HepG2 (cell line): ENCODE data around the gene SLC17A5. TPM values are rescaled to one million over a fixed set of nuclear protein-coding genes. Genes with fewer than 3 reads are reported as not detected.

Experiments
- BRD4 ChIP-seq: sonication (generic); formaldehyde crosslinking; IDR thresholded peaks from 2 replicates; pipeline ENCODE4 v1.4.0; 2020; ENCODE audit warnings: missing genetic modification reagents
- CC2D1A ChIP-seq: sonication (generic); formaldehyde crosslinking; IDR thresholded peaks from 2 replicates; pipeline ENCODE4 v1.8.1; 2023; ENCODE audit warnings: mild to moderate bottlenecking, missing genetic modification reagents
- CHCHD3 ChIP-seq: sonication (generic); formaldehyde crosslinking; IDR thresholded peaks from 2 replicates; pipeline ENCODE4 v1.8.0; 2022; ENCODE audit warnings: mild to moderate bottlenecking, missing genetic modification reagents, moderate library complexity
- CHD4 ChIP-seq: fragments of 200-600 bp; sonication (generic); IDR thresholded peaks from 2 replicates; pipeline ENCODE4 v1.7.0; 2017; ENCODE audit warnings: mild to moderate bottlenecking, low read length, borderline replicate concordance
- GATA4 ChIP-seq: sonication (generic); IDR thresholded peaks from 2 replicates; pipeline ENCODE4 v1.6.1; 2016; ENCODE audit warnings: antibody characterized with exemption, low read depth, borderline replicate concordance
- HIVEP1 ChIP-seq: sonication (generic); formaldehyde crosslinking; IDR thresholded peaks from 2 replicates; pipeline ENCODE4 v1.4.0; 2020; ENCODE audit warnings: mild to moderate bottlenecking, missing genetic modification reagents
- KLF12 ChIP-seq: sonication (generic); formaldehyde crosslinking; IDR thresholded peaks from 2 replicates; pipeline ENCODE4 v1.4.0; 2020; ENCODE audit warnings: missing genetic modification reagents, borderline replicate concordance
- MIER3 ChIP-seq: IDR thresholded peaks from 2 replicates; pipeline ENCODE4 v1.6.1; 2016; ENCODE audit warnings: missing compliant biosample characterization, borderline replicate concordance
- MXD4 ChIP-seq: IDR thresholded peaks from 2 replicates; pipeline ENCODE4 v1.6.1; 2016; ENCODE audit warnings: mild to moderate bottlenecking, missing biosample characterization, missing genetic modification reagents
- MYNN ChIP-seq: sonication (generic); formaldehyde crosslinking; IDR thresholded peaks from 2 replicates; pipeline ENCODE4 v1.4.0; 2020; ENCODE audit warnings: mild to moderate bottlenecking, low read depth, missing genetic modification reagents
- NCOR1 ChIP-seq: fragments of 200-600 bp; sonication (generic); IDR thresholded peaks from 2 replicates; pipeline ENCODE4 v1.7.0; 2017; ENCODE audit warnings: antibody characterized with exemption, low read length, borderline replicate concordance
- NFYC ChIP-seq: IDR thresholded peaks from 2 replicates; pipeline ENCODE4 v1.6.1; 2016; ENCODE audit warnings: missing genetic modification reagents, missing compliant biosample characterization
- PCBP1 ChIP-seq: fragments of 200-400 bp; formaldehyde crosslinking; IDR thresholded peaks from 2 replicates; pipeline ENCODE4 v1.6.1; 2017; ENCODE audit warnings: mild to moderate bottlenecking, low read depth, low read length, borderline replicate concordance
- PHF21A ChIP-seq: sonication (generic); formaldehyde crosslinking; IDR thresholded peaks from 2 replicates; pipeline ENCODE4 v1.5.0; 2020; ENCODE audit warnings: mild to moderate bottlenecking, missing genetic modification reagents
- SIX1 ChIP-seq: sonication (generic); formaldehyde crosslinking; IDR thresholded peaks from 2 replicates; pipeline ENCODE4 v1.4.0; 2020; ENCODE audit warnings: missing genetic modification reagents, borderline replicate concordance
- TAF1 ChIP-seq: sonication (generic); formaldehyde crosslinking; IDR thresholded peaks from 2 replicates; pipeline ENCODE4 v1.4.0; 2020; ENCODE audit warnings: missing genetic modification reagents
- ZBTB1 ChIP-seq: sonication (generic); formaldehyde crosslinking; IDR thresholded peaks from 2 replicates; pipeline ENCODE4 v1.4.0; 2020; ENCODE audit warnings: missing genetic modification reagents, borderline replicate concordance
- ZNF264 ChIP-seq: sonication (generic); formaldehyde crosslinking; IDR thresholded peaks from 2 replicates; pipeline ENCODE4 v1.4.0; 2020; ENCODE audit warnings: missing genetic modification reagents
- ZNF629 ChIP-seq: sonication (generic); formaldehyde crosslinking; conservative IDR thresholded peaks from 2 replicates; pipeline ENCODE4 v1.5.0; 2020; ENCODE audit warnings: missing genetic modification reagents
- ZNF773 ChIP-seq: sonication (generic); formaldehyde crosslinking; IDR thresholded peaks from 2 replicates; pipeline ENCODE4 v1.4.0; 2020; ENCODE audit warnings: missing genetic modification reagents, borderline replicate concordance
- ZSCAN20 ChIP-seq: sonication (generic); formaldehyde crosslinking; IDR thresholded peaks from 2 replicates; pipeline ENCODE4 v1.4.0; 2020; ENCODE audit warnings: missing genetic modification reagents, mild to moderate bottlenecking, borderline replicate concordance
- polyA plus RNA-seq, 8 experiments: library from polyadenylated mRNA; depleted of rRNA in 3 of 8; stranded (reverse) in 7 of 8; unstranded in 1 of 8; fragments of >200 nt; fragmentation: Illumina TruSeq in 4 of 8; extraction: Trizol in 4 of 8; gene quantifications; 2 replicates each; pipeline versions ENCODE4 v1.2.1 to v1.2.3, GENCODE V29; 2011 to 2016; ENCODE audit warnings: low read depth in 4 of 8, missing spikeins in 1 of 8, mixed read lengths in 1 of 8; ENCODE audit not compliant: insufficient read depth in 1 of 8
- total RNA-seq, 5 experiments: library from RNA; depleted of rRNA; stranded (reverse); fragments of >200 nt; fragmentation: Illumina TruSeq; extraction: Trizol; gene quantifications; 2 replicates each; pipeline ENCODE4 v1.2.3, GENCODE V29; 2016; ENCODE audit warnings: low read depth in 1 of 5
- TF ChIP-seq, protein P1 (sequence below): conservative IDR thresholded peaks from 2 replicates; pipeline ENCODE4 v1.6.1; 2018; ENCODE audit warnings: missing genetic modification reagents
- TF ChIP-seq, protein P2 (sequence below): sonication (generic); formaldehyde crosslinking; IDR thresholded peaks from 2 replicates; pipeline ENCODE4 v1.4.0; 2020; ENCODE audit warnings: missing genetic modification reagents
- TF ChIP-seq, protein P3 (sequence below): sonication (generic); formaldehyde crosslinking; IDR thresholded peaks from 2 replicates; pipeline ENCODE4 v1.4.0; 2020; ENCODE audit warnings: missing genetic modification reagents
- TF ChIP-seq, protein P4 (sequence below): sonication (generic); formaldehyde crosslinking; IDR thresholded peaks from 2 replicates; pipeline ENCODE4 v1.5.0; 2020; ENCODE audit warnings: mild to moderate bottlenecking, missing genetic modification reagents
- TF ChIP-seq, protein P5 (sequence below): IDR thresholded peaks from 2 replicates; pipeline ENCODE4 v1.6.1; 2016; ENCODE audit warnings: low read depth, borderline replicate concordance

Gene SLC17A5
- total and polyA plus RNA-seq, 2 of the 13 experiments (the other 11 are each of a cell fraction or from before 2014, with no cell fraction given) = 18.3 to 20.5 TPM

DNA sequence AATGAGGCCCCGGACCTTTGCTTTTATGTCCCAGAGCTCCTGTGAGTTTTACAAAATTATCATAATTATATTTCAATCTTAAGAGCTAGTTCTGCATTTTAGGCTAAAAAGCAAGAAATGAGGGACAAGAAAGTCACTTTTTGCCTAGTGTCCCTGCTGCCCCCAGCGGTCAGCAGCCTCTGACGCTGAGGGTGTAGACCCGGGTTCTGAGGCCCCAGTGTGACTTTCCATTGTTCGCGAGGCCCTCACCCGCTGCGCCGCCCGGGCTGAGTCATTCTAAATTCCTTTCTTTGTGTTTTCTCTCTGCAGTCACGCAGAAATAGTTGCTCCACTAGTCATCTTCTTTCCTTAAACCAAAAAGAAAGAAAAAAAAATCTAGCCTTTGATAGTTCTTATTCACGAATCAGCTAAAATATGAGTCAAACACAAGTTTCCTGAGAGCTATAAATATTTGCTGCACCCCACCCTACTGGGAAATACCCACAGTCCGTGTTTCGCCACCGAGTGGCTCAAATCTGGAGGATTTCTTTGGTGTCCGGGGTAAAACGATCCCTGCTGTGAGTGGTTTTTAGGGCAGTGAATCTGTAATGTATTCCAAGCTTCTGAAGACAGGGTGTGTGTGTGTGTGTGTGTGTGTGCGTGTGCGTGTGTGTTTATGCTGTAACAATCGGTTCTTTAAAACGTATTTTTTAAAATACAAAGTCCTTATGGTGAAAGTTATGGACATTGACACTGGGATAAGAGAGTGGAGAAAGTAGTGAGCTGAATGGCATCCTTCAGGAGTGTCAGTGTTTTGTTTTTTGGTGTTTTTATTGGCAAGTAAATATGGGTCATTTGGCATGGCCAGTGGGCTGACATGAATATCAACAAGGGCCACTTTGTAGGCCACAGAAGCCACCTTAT is 73.3 kb downstream of the SLC17A5 start (continued):
- TF ChIP-seq, protein P1, sequence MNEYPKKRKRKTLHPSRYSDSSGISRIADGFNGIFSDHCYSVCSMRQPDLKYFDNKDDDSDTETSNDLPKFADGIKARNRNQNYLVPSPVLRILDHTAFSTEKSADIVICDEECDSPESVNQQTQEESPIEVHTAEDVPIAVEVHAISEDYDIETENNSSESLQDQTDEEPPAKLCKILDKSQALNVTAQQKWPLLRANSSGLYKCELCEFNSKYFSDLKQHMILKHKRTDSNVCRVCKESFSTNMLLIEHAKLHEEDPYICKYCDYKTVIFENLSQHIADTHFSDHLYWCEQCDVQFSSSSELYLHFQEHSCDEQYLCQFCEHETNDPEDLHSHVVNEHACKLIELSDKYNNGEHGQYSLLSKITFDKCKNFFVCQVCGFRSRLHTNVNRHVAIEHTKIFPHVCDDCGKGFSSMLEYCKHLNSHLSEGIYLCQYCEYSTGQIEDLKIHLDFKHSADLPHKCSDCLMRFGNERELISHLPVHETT (CRISPR knock-in tag) = no peak
- TF ChIP-seq, protein P2, sequence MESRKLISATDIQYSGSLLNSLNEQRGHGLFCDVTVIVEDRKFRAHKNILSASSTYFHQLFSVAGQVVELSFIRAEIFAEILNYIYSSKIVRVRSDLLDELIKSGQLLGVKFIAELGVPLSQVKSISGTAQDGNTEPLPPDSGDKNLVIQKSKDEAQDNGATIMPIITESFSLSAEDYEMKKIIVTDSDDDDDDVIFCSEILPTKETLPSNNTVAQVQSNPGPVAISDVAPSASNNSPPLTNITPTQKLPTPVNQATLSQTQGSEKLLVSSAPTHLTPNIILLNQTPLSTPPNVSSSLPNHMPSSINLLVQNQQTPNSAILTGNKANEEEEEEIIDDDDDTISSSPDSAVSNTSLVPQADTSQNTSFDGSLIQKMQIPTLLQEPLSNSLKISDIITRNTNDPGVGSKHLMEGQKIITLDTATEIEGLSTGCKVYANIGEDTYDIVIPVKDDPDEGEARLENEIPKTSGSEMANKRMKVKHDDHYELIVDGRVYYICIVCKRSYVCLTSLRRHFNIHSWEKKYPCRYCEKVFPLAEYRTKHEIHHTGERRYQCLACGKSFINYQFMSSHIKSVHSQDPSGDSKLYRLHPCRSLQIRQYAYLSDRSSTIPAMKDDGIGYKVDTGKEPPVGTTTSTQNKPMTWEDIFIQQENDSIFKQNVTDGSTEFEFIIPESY (CRISPR knock-in tag) = peak; percentile 57; the same call in 1 of the 2 replicates
- no peak for TF ChIP-seq MYNN (CRISPR knock-in tag)
- no peak for TF ChIP-seq ZNF773 (CRISPR knock-in tag)
- TF ChIP-seq PCBP1 = no peak
- no peak for TF ChIP-seq TAF1 (CRISPR knock-in tag)
- TF ChIP-seq KLF12 (CRISPR knock-in tag) = no peak
- TF ChIP-seq NCOR1 = peak; percentile 41; the same call in 1 of the 2 replicates
- no peak for TF ChIP-seq NFYC (CRISPR knock-in tag)
- TF ChIP-seq, protein P3, sequence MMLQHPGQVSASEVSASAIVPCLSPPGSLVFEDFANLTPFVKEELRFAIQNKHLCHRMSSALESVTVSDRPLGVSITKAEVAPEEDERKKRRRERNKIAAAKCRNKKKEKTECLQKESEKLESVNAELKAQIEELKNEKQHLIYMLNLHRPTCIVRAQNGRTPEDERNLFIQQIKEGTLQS (CRISPR knock-in tag) = peak; percentile 95
- TF ChIP-seq HIVEP1 (CRISPR knock-in tag) = no peak
- TF ChIP-seq, protein P4, sequence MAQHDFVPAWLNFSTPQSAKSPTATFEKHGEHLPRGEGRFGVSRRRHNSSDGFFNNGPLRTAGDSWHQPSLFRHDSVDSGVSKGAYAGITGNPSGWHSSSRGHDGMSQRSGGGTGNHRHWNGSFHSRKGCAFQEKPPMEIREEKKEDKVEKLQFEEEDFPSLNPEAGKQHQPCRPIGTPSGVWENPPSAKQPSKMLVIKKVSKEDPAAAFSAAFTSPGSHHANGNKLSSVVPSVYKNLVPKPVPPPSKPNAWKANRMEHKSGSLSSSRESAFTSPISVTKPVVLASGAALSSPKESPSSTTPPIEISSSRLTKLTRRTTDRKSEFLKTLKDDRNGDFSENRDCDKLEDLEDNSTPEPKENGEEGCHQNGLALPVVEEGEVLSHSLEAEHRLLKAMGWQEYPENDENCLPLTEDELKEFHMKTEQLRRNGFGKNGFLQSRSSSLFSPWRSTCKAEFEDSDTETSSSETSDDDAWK (CRISPR knock-in tag) = no peak
- TF ChIP-seq, protein P5, sequence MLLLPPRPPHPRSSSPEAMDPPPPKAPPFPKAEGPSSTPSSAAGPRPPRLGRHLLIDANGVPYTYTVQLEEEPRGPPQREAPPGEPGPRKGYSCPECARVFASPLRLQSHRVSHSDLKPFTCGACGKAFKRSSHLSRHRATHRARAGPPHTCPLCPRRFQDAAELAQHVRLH (CRISPR knock-in tag) = 0 out of 2 replicates have a peak, but pooled peaks have one; percentile 17
- TF ChIP-seq ZBTB1 (CRISPR knock-in tag) = no peak
- TF ChIP-seq MIER3 (CRISPR knock-in tag) = no peak
- TF ChIP-seq CHD4 = no peak
- no peak for TF ChIP-seq SIX1
- TF ChIP-seq CC2D1A = no peak
- TF ChIP-seq CHCHD3 (CRISPR knock-in tag) = no peak
- TF ChIP-seq MXD4 = no peak
- TF ChIP-seq ZNF629 (CRISPR knock-in tag) = no peak
- peak; percentile 67; the same call in 1 of the 2 replicates for TF ChIP-seq ZNF264 (CRISPR knock-in tag)
- TF ChIP-seq ZSCAN20 (CRISPR knock-in tag) = peak; percentile 99
- no peak for TF ChIP-seq BRD4
- TF ChIP-seq GATA4 = 0 out of 2 replicates have a peak, but pooled peaks have one; percentile 27
- peak; percentile 63; the same call in 1 of the 2 replicates for TF ChIP-seq PHF21A (CRISPR knock-in tag)
